Gastroesophageal sphincter (tissue), 3 donors: ENCODE results near the gene EMX1.

ENCODE experiments used
- EP300 ChIP-seq: sonication (generic); formaldehyde crosslinking; IDR thresholded peaks from one replicate; pipeline ENCODE4 v1.6.1; 2017; ENCODE audit warnings: antibody characterized with exemption, mild to moderate bottlenecking
- POLR2A ChIP-seq, 2 donors: fragments of 450-650 bp; IDR thresholded peaks; one replicate each; pipeline ENCODE4 v1.6.1; 2017; ENCODE audit warnings: antibody characterized with exemption in 2 of 2, mild to moderate bottlenecking in 2 of 2, moderate library complexity in 1 of 2
- POLR2AphosphoS5 ChIP-seq: sonication (generic); formaldehyde crosslinking; IDR thresholded peaks from one replicate; pipeline ENCODE4 v1.6.1; 2017; ENCODE audit warnings: antibody characterized with exemption
- TF ChIP-seq, protein P1 (sequence below), 4 experiments: fragments of 200-600 bp in 2 of 4; fragments of 450-650 bp in 2 of 4; sonication (generic) in 1 of 4; IDR thresholded peaks; one replicate each; pipeline ENCODE4 v1.5.1; 2017 to 2019; ENCODE audit warnings: antibody characterized with exemption in 4 of 4, mild to moderate bottlenecking in 2 of 4, moderate library complexity in 2 of 4

DNA sequence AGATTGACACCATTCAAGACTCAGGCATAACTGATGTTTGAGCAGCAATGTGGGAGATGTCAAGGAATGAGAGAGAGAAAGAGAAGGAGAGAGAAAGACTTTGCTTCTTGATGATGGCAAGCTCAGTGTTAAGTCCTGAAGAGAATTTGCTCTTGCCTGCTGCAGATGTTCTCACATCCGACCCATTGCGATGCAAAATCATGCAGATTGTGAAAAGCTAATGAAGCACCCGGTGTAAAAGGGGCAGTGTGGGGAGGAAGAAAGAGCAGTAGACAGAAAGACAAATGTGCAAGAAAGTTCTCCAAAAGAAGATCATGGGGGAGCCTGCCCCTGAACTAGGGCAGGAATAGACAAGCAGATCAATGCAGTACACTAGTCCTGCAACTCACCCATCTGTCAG is 57.7 kb downstream of the EMX1 start:
- TF ChIP-seq, protein P1, sequence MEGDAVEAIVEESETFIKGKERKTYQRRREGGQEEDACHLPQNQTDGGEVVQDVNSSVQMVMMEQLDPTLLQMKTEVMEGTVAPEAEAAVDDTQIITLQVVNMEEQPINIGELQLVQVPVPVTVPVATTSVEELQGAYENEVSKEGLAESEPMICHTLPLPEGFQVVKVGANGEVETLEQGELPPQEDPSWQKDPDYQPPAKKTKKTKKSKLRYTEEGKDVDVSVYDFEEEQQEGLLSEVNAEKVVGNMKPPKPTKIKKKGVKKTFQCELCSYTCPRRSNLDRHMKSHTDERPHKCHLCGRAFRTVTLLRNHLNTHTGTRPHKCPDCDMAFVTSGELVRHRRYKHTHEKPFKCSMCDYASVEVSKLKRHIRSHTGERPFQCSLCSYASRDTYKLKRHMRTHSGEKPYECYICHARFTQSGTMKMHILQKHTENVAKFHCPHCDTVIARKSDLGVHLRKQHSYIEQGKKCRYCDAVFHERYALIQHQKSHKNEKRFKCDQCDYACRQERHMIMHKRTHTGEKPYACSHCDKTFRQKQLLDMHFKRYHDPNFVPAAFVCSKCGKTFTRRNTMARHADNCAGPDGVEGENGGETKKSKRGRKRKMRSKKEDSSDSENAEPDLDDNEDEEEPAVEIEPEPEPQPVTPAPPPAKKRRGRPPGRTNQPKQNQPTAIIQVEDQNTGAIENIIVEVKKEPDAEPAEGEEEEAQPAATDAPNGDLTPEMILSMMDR (IDR thresholded peaks at IDR 0.05) = no peak
- TF ChIP-seq POLR2AphosphoS5 = no peak
- no peak for TF ChIP-seq POLR2A (IDR thresholded peaks at IDR 0.05)
- no peak for TF ChIP-seq EP300
